AG09309 (cell line): ENCODE measurements around the gene OTULIN.
A peak's percentile ranks its signal among the peaks of the same experiment; 100 is the strongest.

Experiments used
- DNase-seq: peaks from one replicate; pipeline ENCODE4 v3.0.0-alpha.2; 2010; ENCODE audit warnings: low read depth
- H3K4me3 ChIP-seq: 2 replicates; pipeline ENCODE4 v1.5.1; 2011; ENCODE audit warnings: mild to moderate bottlenecking, low read depth, low read length, moderate library complexity; ENCODE audit not compliant: control insufficient read depth
- TF ChIP-seq, protein P1 (sequence below): IDR thresholded peaks from 2 replicates; pipeline ENCODE4 v1.5.1; 2011; ENCODE audit warnings: mild to moderate bottlenecking, low read depth, low read length, inconsistent platforms; ENCODE audit not compliant: insufficient read depth, control insufficient read depth; ENCODE audit errors: missing control alignments

Gene OTULIN

DNA sequence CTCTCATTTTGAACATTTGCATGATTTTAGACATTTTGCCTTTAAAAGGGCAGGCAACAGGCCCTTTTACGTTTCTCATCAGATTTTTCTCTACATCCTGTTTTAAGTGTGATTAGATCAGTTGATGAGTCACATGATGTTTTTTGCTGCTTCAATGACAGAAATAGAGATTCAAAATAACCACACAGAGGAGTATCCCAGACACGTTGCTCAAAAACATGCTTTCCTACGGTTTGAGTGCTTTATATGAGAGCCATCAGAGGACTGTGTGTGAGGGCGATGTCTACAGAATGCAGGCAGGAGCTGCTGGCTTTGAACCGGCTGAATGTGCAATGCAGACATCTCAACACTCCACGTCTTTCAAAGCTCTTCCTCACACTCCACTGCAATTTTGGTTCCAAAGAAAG lies 42.1 kb downstream of the OTULIN start:
- DNase-seq, result peak; percentile 16
- H3K4me3 ChIP-seq, result no peak overlapping the region
- TF ChIP-seq, protein P1, sequence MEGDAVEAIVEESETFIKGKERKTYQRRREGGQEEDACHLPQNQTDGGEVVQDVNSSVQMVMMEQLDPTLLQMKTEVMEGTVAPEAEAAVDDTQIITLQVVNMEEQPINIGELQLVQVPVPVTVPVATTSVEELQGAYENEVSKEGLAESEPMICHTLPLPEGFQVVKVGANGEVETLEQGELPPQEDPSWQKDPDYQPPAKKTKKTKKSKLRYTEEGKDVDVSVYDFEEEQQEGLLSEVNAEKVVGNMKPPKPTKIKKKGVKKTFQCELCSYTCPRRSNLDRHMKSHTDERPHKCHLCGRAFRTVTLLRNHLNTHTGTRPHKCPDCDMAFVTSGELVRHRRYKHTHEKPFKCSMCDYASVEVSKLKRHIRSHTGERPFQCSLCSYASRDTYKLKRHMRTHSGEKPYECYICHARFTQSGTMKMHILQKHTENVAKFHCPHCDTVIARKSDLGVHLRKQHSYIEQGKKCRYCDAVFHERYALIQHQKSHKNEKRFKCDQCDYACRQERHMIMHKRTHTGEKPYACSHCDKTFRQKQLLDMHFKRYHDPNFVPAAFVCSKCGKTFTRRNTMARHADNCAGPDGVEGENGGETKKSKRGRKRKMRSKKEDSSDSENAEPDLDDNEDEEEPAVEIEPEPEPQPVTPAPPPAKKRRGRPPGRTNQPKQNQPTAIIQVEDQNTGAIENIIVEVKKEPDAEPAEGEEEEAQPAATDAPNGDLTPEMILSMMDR, result no peak

- no peak overlapping the region for H3K4me3 ChIP-seq
- no peak for DNase-seq
- TF ChIP-seq, protein P1, result no peak
Observed at GRCh38 chr5:14707811-14708390, 43.4 kb downstream of the OTULIN start.

DNA sequence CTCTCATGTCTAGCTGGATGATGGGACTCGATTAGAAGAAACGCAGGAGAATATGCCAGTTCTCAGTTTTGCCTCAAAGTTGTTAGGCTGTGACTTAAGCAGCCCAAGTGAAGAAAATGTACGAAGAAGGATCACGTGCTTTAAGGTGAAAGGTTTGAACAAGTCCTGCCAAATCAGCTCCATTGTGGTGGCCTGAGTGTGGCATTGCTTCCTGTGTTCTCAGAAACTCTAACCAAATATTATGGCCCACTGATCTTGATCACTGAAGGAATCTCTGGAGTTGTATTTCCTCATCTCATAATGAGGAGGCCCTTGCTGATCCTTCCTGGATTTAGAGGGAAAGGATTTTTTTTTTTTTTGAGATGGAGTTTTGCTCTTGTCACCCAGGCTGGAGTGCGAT lies 44.0 kb downstream of the OTULIN start:
- TF ChIP-seq, protein P1, result no peak
- H3K4me3 ChIP-seq, result no peak overlapping the region
- DNase-seq, result no peak

GRCh38 chr5:14710313-14710994 lies 45.9 kb downstream of the OTULIN start:
- TF ChIP-seq, protein P1, result no peak
- no peak for DNase-seq

GRCh38 chr5:14712131-14712530 lies 47.6 kb downstream of the OTULIN start:
- TF ChIP-seq, protein P1, result no peak

More at GRCh38 chr5:14710313-14710994, 45.9 kb downstream of the OTULIN start:
- no peak overlapping the region for H3K4me3 ChIP-seq

DNA sequence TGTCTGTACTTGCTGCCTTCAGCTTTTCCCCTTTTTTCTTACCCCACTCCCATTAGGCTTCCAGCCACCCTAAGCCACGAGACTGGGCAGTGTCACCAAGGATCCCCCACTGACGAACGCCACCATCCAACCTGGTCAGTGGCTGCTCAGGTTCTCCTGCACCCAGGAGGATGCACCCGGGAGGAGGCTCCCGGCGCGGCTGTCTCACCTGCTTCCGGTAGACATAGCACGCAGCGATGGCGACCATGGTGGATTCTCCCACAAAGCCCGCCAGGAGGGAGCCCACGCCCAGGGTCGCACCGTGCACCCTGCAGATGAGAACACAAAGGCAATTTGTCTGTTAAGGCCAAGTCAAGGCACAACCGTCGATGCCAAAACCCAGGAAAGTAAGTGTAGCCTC lies 48.1 kb downstream of the OTULIN start:
- TF ChIP-seq, protein P1, result no peak
- H3K4me3 ChIP-seq, result no peak overlapping the region
- DNase-seq, result no peak

More at GRCh38 chr5:14712131-14712530, 47.6 kb downstream of the OTULIN start:
- DNase-seq, result no peak
- H3K4me3 ChIP-seq, result no peak overlapping the region
